Immature natural killer cell (primary cell): ENCODE results near the gene TH. TPM values are rescaled to one million over a fixed set of nuclear protein-coding genes. Genes with fewer than 3 reads are reported as not detected.
"Not testable (repeated sequence)": the region's sequence is repeated elsewhere in the genome, so short reads cannot be mapped to it uniquely, and the experiment has no call there.

Experiments used
- DNase-seq, 3 donors: peaks; one replicate each; pipeline ENCODE4 v3.0.0; 2022; ENCODE audit warnings: mixed read lengths in 1 of 3
- H3K27ac Mint-ChIP-seq, 6 donors: one replicate each; pipeline ENCODE4 v1.8.0; 2020; ENCODE audit warnings: mixed read lengths in 6 of 6, mild to moderate bottlenecking in 5 of 6, inconsistent platforms in 4 of 6, moderate library complexity in 3 of 6
- H3K27me3 Mint-ChIP-seq, 3 donors: one replicate each; pipeline ENCODE4 v1.8.0; 2020 to 2021; ENCODE audit warnings: low read depth in 3 of 3, mild to moderate bottlenecking in 3 of 3, mixed read lengths in 3 of 3, moderate library complexity in 3 of 3, inconsistent platforms in 1 of 3
- H3K36me3 Mint-ChIP-seq, 3 donors: one replicate each; pipeline ENCODE4 v1.8.0; 2020; ENCODE audit warnings: mixed read lengths in 3 of 3, inconsistent platforms in 2 of 3, mild to moderate bottlenecking in 2 of 3
- H3K4me1 Mint-ChIP-seq, 2 donors: one replicate each; pipeline ENCODE4 v1.8.0; 2020; ENCODE audit warnings: inconsistent platforms in 2 of 2, mild to moderate bottlenecking in 2 of 2, mixed read lengths in 2 of 2, moderate library complexity in 1 of 2
- H3K4me3 Mint-ChIP-seq, 5 donors: one replicate each; pipeline ENCODE4 v1.8.0; 2020; ENCODE audit warnings: mild to moderate bottlenecking in 5 of 5, mixed read lengths in 5 of 5, inconsistent platforms in 3 of 5, moderate library complexity in 3 of 5
- H3K9me3 Mint-ChIP-seq, 6 donors: one replicate each; pipeline ENCODE4 v1.8.0; 2020; ENCODE audit warnings: mild to moderate bottlenecking in 6 of 6, mixed read lengths in 6 of 6, inconsistent platforms in 4 of 6, moderate library complexity in 3 of 6
- polyA plus RNA-seq, 3 donors: library from polyadenylated mRNA; unstranded; fragments of 300-500 nt; fragmentation: Illumina TruSeq; gene quantifications; one replicate each; pipeline ENCODE4 v1.2.3, GENCODE V29; 2021

TH gene
- polyA plus RNA-seq, 3 donors from 2014 or later = not detected

- Mint-ChIP-seq H3K4me1 (peaks cover 0 to 1% of the 10 kb centered on the region in 2 donors), H3K27ac (no peak overlapping the region), H3K4me3 (no peak overlapping the region), H3K27me3 (peaks cover 7 to 13% (median 11%) of the 10 kb centered on the region in 3 donors), H3K9me3 (peaks cover 0 to 1% (median 0%) of the 10 kb centered on the region in 6 donors), H3K36me3 (no peaks in the 10 kb centered on the region)
- DNase-seq = no peak
Measured at GRCh38 chr11:2132246-2132645, 39.4 kb downstream of the TH start.

GRCh38 chr11:2131371-2132236, 40.0 kb downstream of the TH start:
- H3K4me3 Mint-ChIP-seq = peak overlapping the region in 1 of 5 donors; percentile 38
- H3K27ac Mint-ChIP-seq = no peak overlapping the region
- no peaks in the 10 kb centered on the region for H3K4me1 Mint-ChIP-seq
- peaks cover 0 to 1% (median 0%) of the 10 kb centered on the region in 6 donors for H3K9me3 Mint-ChIP-seq
- no peaks in the 10 kb centered on the region for H3K36me3 Mint-ChIP-seq
- no peak for DNase-seq
- H3K27me3 Mint-ChIP-seq = peaks cover 7 to 13% (median 9%) of the 10 kb centered on the region in 3 donors

GRCh38 chr11:2130881-2131352, 40.7 kb downstream of the TH start:
- H3K36me3 Mint-ChIP-seq = no peaks in the 10 kb centered on the region
- no peak for DNase-seq
- no peak overlapping the region for H3K27ac Mint-ChIP-seq
- H3K4me3 Mint-ChIP-seq = no peak overlapping the region
- H3K4me1 Mint-ChIP-seq = no peaks in the 10 kb centered on the region
- H3K9me3 Mint-ChIP-seq = peaks cover 0 to 1% (median 0%) of the 10 kb centered on the region in 6 donors
- H3K27me3 Mint-ChIP-seq = peaks cover 6 to 9% (median 8%) of the 10 kb centered on the region in 3 donors

GRCh38 chr11:2129699-2130366, 41.8 kb downstream of the TH start:
- no peak for DNase-seq

GRCh38 chr11:2129308-2129698, 42.3 kb downstream of the TH start:
- H3K27ac Mint-ChIP-seq = no peak overlapping the region
- peaks cover 0 to 1% (median 0%) of the 10 kb centered on the region in 6 donors for H3K9me3 Mint-ChIP-seq
- peaks cover 6 to 8% (median 7%) of the 10 kb centered on the region in 3 donors for H3K27me3 Mint-ChIP-seq
- H3K36me3 Mint-ChIP-seq = no peaks in the 10 kb centered on the region
- no peak for DNase-seq
- H3K4me3 Mint-ChIP-seq = no peak overlapping the region
- no peaks in the 10 kb centered on the region for H3K4me1 Mint-ChIP-seq

More at GRCh38 chr11:2129699-2130366, 41.8 kb downstream of the TH start:
- Mint-ChIP-seq H3K27ac (no peak overlapping the region), H3K4me3 (no peak overlapping the region), H3K4me1 (no peaks in the 10 kb centered on the region), H3K36me3 (no peaks in the 10 kb centered on the region), H3K9me3 (peaks cover 0 to 1% (median 0%) of the 10 kb centered on the region in 6 donors), H3K27me3 (peaks cover 4 to 6% (median 6%) of the 10 kb centered on the region in 3 donors)

GRCh38 chr11:2128511-2129307, 42.9 kb downstream of the TH start:
- Mint-ChIP-seq H3K27ac (no peak overlapping the region), H3K27me3 (peaks cover 6 to 8% (median 7%) of the 10 kb centered on the region in 3 donors), H3K9me3 (peaks cover 0 to 1% (median 0%) of the 10 kb centered on the region in 6 donors), H3K4me1 (no peaks in the 10 kb centered on the region), H3K4me3 (no peak overlapping the region), H3K36me3 (no peaks in the 10 kb centered on the region)
- no peak for DNase-seq

- DNase-seq = no peak
Measured at GRCh38 chr11:2128130-2128510, 43.5 kb downstream of the TH start.

GRCh38 chr11:2127482-2128129, 44.0 kb downstream of the TH start:
- no peak overlapping the region for H3K27ac Mint-ChIP-seq
- peaks cover 0 to 1% (median 0%) of the 10 kb centered on the region in 6 donors for H3K9me3 Mint-ChIP-seq
- no peaks in the 10 kb centered on the region for H3K36me3 Mint-ChIP-seq
- H3K4me3 Mint-ChIP-seq = no peak overlapping the region
- no peaks in the 10 kb centered on the region for H3K4me1 Mint-ChIP-seq
- peaks cover 6 to 8% (median 7%) of the 10 kb centered on the region in 3 donors for H3K27me3 Mint-ChIP-seq
- no peak for DNase-seq

More at GRCh38 chr11:2128130-2128510, 43.5 kb downstream of the TH start:
- H3K4me1 Mint-ChIP-seq = no peaks in the 10 kb centered on the region
- no peaks in the 10 kb centered on the region for H3K36me3 Mint-ChIP-seq
- H3K9me3 Mint-ChIP-seq = peaks cover 0 to 1% (median 0%) of the 10 kb centered on the region in 6 donors
- no peak overlapping the region for H3K4me3 Mint-ChIP-seq
- H3K27ac Mint-ChIP-seq = no peak overlapping the region
- H3K27me3 Mint-ChIP-seq = peaks cover 6 to 8% (median 7%) of the 10 kb centered on the region in 3 donors

- no peak overlapping the region for H3K4me3 Mint-ChIP-seq
- peaks cover 3 to 5% (median 4%) of the 10 kb centered on the region in 3 donors for H3K27me3 Mint-ChIP-seq
- H3K36me3 Mint-ChIP-seq = no peaks in the 10 kb centered on the region
- no peak for DNase-seq
- no peak overlapping the region for H3K27ac Mint-ChIP-seq
- H3K9me3 Mint-ChIP-seq = peaks cover 0 to 1% (median 0%) of the 10 kb centered on the region in 6 donors
- no peaks in the 10 kb centered on the region for H3K4me1 Mint-ChIP-seq
Measured at GRCh38 chr11:2126520-2127085, 45.0 kb downstream of the TH start.

- H3K9me3 Mint-ChIP-seq, DNase-seq, H3K27me3 Mint-ChIP-seq, H3K27ac Mint-ChIP-seq, H3K36me3 Mint-ChIP-seq, H3K4me3 Mint-ChIP-seq, H3K4me1 Mint-ChIP-seq: not testable (repeated sequence)
Measured at GRCh38 chr11:2124736-2125484, 46.7 kb downstream of the TH start.

- Mint-ChIP-seq H3K36me3 (no peaks in the 10 kb centered on the region), H3K4me3 (no peak overlapping the region), H3K9me3 (no peaks in the 10 kb centered on the region), H3K27me3 (peaks cover 2 to 9% (median 6%) of the 10 kb centered on the region in 3 donors), H3K27ac (no peak overlapping the region), H3K4me1 (no peaks in the 10 kb centered on the region)
- no peak for DNase-seq
Measured at GRCh38 chr11:2123628-2123960, 48.0 kb downstream of the TH start.

GRCh38 chr11:2122907-2123627, 48.5 kb downstream of the TH start:
- Mint-ChIP-seq H3K4me1 (no peaks in the 10 kb centered on the region), H3K9me3 (no peaks in the 10 kb centered on the region), H3K36me3 (no peaks in the 10 kb centered on the region), H3K4me3 (no peak overlapping the region), H3K27ac (no peak overlapping the region), H3K27me3 (peaks cover 2 to 11% (median 6%) of the 10 kb centered on the region in 3 donors)
- no peak for DNase-seq
